Activated CD4-positive, alpha-beta T cell treated with anti-CD3 and anti-CD28 coated beads, Interleukin-2, amount 50 U/mL, for 16 hours (primary cell): Measurements from ENCODE around the gene ACADL.
"Not testable (repeated sequence)": the region's sequence is repeated elsewhere in the genome, so short reads cannot be mapped to it uniquely, and the experiment has no call there.

Source experiments
- DNase-seq: peaks from one replicate; pipeline ENCODE4 v3.0.0-alpha.2; 2020

ACADL gene

GRCh38 chr2:210199186-210199765, 26.0 kb downstream of the ACADL start:
- DNase-seq = peak; percentile 33

DNA sequence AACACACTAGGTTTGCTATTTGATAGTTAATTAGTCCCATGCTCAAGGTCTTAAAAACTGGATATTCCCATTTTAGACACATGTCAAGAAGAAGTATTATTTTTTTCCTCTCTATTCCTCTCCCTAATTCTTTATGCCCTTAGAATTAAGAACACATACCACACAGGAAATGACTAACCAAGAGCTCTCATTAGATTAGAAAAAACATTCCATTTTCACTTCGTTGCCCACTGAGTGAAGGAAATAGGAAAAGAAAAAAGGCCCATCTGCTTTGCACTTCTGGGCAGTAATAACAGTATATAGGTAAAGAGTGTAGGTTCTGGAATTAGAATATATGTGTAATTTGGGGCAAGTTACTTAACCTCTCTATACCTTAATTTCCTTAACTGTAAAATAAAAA, 26.9 kb downstream of the ACADL start:
- DNase-seq = no peak

DNA sequence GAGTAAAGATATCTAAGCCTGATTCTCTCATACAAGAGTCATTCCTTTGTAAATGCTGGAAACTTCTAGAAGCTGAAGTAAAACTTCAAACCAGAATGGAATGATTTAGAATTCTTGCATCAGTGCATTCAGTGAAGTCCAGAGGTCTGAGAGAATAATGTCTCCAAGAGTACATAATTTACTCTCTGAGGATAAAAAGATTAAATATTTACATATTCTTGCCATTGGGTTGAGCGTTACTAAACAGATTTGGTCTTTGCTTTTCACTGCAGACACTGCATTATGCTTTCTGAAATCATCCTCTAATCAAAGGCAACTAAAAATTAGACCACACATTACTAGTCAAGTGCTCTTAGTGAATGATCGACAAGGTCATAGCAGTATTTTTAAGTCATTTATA, 27.5 kb downstream of the ACADL start:
- DNase-seq = no peak

- DNase-seq = peak; percentile 40
These were observed 30.0 kb downstream of the ACADL start for GRCh38 chr2:210195101-210195852.

DNA sequence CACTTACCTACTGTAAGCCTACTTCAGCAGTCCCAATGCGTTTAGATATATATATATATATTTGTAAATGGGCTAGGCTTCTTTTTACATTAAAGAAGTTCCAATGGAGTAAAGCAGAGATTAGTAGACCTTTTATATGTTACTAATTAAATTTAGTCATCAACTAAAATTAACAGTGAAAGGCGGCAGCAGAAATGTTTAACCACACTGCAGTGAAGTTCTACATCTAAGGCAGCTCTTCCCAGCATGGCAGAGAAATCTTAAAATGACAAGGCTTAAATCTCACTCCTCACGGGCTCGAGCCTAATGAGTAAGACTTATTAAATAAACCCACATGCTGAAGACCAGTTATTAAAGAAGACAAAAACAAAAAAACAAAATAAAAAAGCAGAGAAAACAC, 34.9 kb downstream of the ACADL start:
- no peak for DNase-seq

DNA sequence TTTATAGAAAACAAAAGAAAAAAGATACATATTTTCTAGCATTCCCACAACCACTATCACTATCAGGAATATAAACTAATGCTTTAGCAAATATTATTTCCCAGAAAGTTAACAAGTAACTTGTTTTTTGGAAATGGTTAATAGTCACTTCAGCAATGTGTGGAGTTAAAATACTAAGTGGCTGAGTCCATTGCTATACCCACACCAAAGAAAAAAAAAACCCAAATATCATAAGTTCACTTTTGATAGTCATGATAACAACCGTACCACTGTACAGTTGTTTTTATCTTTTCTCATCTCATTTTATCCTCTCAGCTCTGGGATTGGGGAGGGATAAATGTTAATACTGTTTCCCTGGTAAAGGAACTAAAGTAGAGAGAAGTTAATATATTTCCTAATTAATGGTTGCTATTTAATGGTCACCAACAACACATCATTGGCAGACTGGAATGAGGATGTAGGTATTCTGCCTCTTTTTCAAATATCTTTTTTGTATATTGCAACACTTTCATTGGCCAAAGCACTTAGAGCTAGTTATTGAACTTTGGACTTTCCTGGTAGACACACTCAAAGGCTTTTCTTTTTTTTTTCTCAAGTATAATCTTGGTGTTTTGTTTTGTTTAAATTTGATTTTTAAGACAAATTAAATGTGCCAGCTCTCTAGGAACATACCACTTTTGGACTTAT, 35.7 kb downstream of the ACADL start:
- no peak for DNase-seq

DNA sequence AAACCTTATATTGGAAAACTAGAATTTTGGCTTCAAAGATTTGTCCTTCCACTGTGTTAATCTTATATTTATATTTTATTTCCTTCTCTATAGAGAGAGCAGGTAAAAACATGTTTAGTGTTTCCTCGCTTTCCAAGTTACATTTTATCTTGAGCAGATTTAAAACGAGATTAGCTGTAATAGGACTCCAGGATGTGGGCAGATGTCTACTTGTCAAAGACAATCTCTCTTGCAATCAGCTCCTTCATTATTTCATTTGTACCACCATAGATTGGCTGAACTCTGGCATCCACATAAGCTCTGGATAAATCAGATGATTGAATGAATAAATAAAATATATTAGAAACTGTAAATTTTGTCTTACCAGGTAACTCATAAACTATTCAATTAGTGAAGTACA, 36.5 kb downstream of the ACADL start:
- DNase-seq = no peak

DNA sequence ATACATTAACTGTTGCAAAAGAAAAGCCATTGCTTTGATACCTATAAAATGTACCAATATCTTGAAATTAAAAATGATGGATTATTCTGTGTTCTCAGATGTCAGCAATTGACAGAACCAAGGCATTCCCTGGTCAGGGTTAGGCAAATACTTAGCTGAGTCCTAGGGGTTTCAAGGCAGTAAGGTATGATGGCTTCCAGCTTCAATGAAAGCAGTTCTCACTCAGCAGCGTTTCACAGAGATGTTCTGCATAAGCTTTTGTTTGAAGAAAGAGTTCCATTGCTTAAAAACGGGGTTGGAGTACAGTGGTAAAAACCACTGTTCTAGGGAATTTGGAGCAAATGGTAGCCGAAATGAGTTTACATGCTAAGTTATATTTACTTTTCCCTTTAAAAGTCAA, 37.1 kb downstream of the ACADL start:
- DNase-seq = no peak

DNA sequence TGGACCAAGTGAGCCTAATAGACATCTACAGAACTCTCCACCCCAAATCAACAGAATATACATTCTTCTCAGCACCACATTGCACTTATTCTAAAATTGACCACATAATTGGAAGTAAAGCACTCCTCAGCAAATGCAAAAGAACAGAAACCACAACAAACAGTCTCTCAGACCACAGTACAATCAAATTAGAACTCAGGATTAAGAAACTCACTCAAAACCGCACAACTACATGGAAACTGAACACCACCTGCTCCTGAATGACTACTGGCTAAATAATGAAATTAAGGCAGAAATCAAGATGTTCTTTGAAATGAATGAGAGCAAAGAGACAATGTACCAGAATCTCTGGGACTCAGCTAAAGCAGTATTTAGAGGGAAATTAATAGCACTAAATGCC, 41.3 kb downstream of the ACADL start:
- peak; percentile 42 for DNase-seq

GRCh38 chr2:210181606-210182088, 43.6 kb downstream of the ACADL start:
- DNase-seq = peak; percentile 16

DNA sequence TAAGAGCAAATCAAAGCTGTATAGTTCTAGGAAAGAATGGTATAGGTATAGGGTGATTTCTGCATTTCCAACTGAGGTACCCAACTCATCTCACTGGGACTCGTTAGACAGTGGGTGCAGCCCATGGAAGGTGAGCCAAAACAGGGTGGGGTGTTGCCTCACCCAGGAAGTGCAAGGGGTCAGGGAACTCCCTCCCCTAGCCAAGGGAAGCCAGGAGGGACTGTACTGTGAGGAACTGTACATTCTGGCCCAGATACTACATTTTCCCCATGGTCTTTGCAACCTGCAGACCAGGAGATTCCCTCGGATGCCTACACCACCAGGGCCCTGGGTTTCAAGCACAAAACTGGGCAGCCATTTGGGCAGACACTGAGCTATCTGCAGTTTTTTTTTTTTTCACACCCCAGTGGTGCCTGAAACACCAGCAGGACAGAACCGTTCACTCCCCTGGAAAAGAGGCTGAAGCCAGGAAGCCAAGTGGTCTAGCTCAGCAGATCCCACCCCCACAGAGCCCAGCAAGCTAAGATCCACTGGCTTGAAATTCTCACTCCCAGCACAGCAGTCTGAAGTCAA, 44.1 kb downstream of the ACADL start:
- not testable (repeated sequence) for DNase-seq

GRCh38 chr2:210180477-210180876, 44.8 kb downstream of the ACADL start:
- no peak for DNase-seq

DNA sequence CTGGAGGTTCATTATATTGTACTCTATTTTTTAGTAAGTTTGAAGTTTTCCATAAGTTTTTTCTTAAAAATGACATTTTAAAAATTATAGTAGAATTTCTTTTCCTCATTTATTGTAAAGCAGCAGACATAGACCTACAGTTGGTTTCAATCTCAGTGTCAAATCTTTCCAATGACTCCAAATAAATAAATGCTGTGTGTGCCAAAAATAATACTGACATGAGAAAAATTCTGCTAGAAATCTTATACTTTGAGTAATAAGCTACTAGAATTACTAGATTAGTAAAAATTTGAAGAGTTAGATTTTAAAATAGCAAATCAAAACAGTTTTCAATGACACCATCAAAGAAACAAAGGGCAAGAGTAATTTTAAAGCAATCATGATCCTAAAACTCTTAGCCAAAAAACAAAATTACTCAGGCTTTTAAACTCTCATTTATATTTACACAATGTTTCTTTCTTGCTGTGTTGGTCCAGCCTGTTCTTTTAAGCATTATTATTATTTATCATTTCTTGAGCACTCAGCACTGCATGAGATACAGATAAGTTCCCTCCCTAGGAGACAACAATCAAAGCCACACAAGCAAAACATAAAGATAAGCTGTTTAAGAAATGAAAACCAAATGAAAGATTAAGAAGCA, 45.8 kb downstream of the ACADL start:
- no peak for DNase-seq

DNA sequence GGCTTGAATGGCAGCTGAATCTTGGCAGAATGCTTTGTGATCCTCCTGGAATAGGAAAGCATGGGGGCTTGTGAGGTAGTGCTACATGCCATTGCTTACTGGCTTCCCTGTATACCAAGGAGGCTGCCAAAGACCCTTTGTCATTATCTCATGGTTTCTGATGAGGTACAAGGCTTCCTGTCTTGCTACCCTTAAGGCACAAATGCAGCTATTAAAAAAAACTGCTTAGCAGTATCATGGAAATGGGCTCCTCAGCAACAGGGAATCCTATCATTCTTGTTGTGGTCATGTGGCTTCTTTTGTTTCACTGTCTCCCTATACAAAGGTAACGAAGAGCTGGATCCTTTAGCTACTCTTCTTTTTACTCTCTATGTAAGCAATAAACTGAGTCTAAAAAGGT, 47.5 kb downstream of the ACADL start:
- DNase-seq = no peak

GRCh38 chr2:210177115-210177514, 48.1 kb downstream of the ACADL start:
- DNase-seq = not testable (repeated sequence)

GRCh38 chr2:210174086-210174485, 51.2 kb downstream of the ACADL start:
- DNase-seq = no peak

DNA sequence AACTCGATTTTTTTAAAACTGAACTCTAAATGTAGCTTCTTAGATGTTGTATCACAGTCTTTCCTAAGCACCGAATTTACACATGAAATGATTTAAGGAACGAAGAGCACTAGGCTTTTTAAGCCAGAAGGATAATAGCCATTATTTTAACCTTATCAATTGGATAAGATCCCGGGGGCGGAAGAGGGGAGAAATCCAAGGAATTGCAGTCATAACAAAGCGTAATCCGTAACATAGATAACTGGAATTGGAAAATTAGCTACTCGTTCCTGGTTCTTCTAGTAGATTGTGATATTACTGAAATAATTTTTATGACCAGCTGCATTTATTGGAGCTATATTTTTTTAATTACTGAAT, 53.0 kb downstream of the ACADL start:
- DNase-seq = no peak

GRCh38 chr2:210171309-210172218, 53.7 kb downstream of the ACADL start, which contains the start of gene KANSL1L:
TSS of gene KANSL1L (minus strand) at chr2:210171409. CDS start at chr2:210154582, 16,827 bp downstream.
- peak; percentile 96 for DNase-seq

- DNase-seq = peak; percentile 98
These were observed 54.6 kb downstream of the ACADL start for GRCh38 chr2:210170446-210171303.

DNA sequence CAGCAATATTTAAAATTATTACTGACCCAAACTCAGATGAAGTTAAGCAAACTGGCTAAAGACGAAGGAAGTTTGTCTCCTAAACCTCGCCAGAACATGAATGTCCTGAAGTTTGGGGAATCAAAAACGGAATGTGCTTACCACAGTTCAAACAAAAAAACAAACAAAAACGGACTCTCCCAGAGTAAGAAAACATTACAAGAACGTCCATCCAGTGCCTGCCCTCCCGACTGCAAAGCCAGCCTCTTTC, 55.1 kb downstream of the ACADL start:
- no peak for DNase-seq

DNA sequence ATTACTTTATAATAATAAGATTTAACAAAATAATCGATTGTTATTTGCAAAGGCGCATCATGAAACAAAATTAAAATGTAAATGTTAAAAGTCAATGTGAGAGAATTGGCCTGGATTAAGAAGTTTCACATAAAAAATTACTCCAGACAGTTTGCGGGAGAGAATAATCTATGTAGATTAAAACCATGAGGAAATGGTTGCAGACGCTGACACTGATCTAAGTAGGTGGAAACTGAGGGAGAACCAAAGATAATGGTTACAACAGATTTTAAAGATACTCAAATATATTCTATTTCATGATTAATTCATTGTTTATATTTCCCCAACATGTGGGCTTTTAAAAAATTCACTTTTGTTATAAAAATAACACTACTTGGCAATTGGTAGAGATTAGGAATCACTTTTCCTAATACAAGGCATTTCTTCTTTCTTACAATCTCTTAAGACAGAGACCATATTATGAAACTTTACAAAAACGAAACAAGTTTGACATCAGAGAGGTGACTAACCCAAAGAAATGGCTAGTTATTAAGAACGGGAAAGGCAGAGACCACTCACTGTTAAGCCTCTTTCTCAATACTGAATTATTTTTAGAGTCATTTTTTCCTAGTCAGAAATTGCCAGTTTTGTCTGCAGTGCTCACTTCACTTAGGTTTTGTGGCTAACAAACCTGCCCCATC, 55.6 kb downstream of the ACADL start:
- peak; percentile 66 for DNase-seq
